Neural cell (in vitro differentiated cells): ENCODE measurements around the gene HSPBAP1. TPM values are rescaled to one million over a fixed set of nuclear protein-coding genes. Genes with fewer than 3 reads are reported as not detected.

ENCODE experiments used
- H2AFZ ChIP-seq: fragments of 200-600, 300-800 bp; sonication (generic), shearing (Covaris generic); 2 replicates; pipeline ENCODE4 v1.6.0; 2014; ENCODE audit warnings: low read depth, mild to moderate bottlenecking, antibody characterized with exemption, low read length, moderate library complexity
- H3F3A ChIP-seq: fragments of 200-600 bp; shearing (Covaris generic); 2 replicates; pipeline ENCODE4 v1.6.1; 2016; ENCODE audit warnings: mild to moderate bottlenecking, moderate library complexity, mixed read lengths, antibody characterized with exemption, low read length; ENCODE audit not compliant: insufficient read depth, poor library complexity, severe bottlenecking
- H3K27ac ChIP-seq: fragments of 200-600, 300-800 bp; sonication (generic), shearing (Covaris generic); 2 replicates; pipeline ENCODE4 v1.5.1; 2014; ENCODE audit warnings: mild to moderate bottlenecking, low read length, moderate library complexity
- H3K27me3 ChIP-seq: fragments of 300-800, 200-600 bp; sonication (generic), shearing (Covaris generic); 2 replicates; pipeline ENCODE4 v1.6.0; 2014; ENCODE audit warnings: mild to moderate bottlenecking, low read depth, low read length, moderate library complexity; ENCODE audit not compliant: insufficient read depth
- H3K36me3 ChIP-seq: fragments of 300-800, 200-600 bp; sonication (generic), shearing (Covaris generic); 2 replicates; pipeline ENCODE4 v1.5.1; 2014; ENCODE audit warnings: mild to moderate bottlenecking, antibody characterized with exemption, low read length, moderate library complexity; ENCODE audit not compliant: insufficient read depth
- H3K4me2 ChIP-seq: fragments of 300-800, 200-600 bp; sonication (generic), shearing (Covaris generic); 2 replicates; pipeline ENCODE4 v1.6.0; 2014; ENCODE audit warnings: mild to moderate bottlenecking, low read length
- H3K4me3 ChIP-seq: fragments of 300-800, 200-600 bp; sonication (generic), shearing (Covaris generic); 2 replicates; pipeline ENCODE4 v1.5.1; 2014; ENCODE audit warnings: mild to moderate bottlenecking, low read length, moderate library complexity
- H3K79me2 ChIP-seq: fragments of 200-600 bp; shearing (Covaris generic); replicated peaks from 2 replicates; pipeline ENCODE4 v1.6.0; 2014; ENCODE audit warnings: mild to moderate bottlenecking, low read length, moderate library complexity; ENCODE audit not compliant: insufficient read depth
- H3K9ac ChIP-seq: fragments of 300-800, 200-600 bp; sonication (generic), shearing (Covaris generic); 2 replicates; pipeline ENCODE4 v1.6.1; 2016; ENCODE audit warnings: mild to moderate bottlenecking, low read length, mixed read lengths
- H3K9me2 ChIP-seq: fragments of 200-600 bp; shearing (Covaris generic); 2 replicates; pipeline ENCODE4 v1.6.1; 2016; ENCODE audit warnings: mild to moderate bottlenecking, low read length, mixed read lengths; ENCODE audit not compliant: insufficient read depth
- H3K9me3 ChIP-seq: fragments of 200-600, 300-800 bp; sonication (generic), shearing (Covaris generic); 2 replicates; pipeline ENCODE4 v1.6.1; 2016; ENCODE audit warnings: mild to moderate bottlenecking, mixed run types, low read length, moderate library complexity, mixed read lengths
- H4K20me1 ChIP-seq: fragments of 200-600 bp; shearing (Covaris generic); 2 replicates; pipeline ENCODE4 v1.6.1; 2016; ENCODE audit warnings: mild to moderate bottlenecking, mixed run types; ENCODE audit not compliant: insufficient read depth
- EP300 ChIP-seq: fragments of 450-650 bp; conservative IDR thresholded peaks from 2 replicates; pipeline ENCODE4 v1.6.1; 2014; ENCODE audit warnings: antibody characterized with exemption, mild to moderate bottlenecking, moderate library complexity; ENCODE audit not compliant: poor library complexity, severe bottlenecking
- EZH2 ChIP-seq: fragments of 200-600, 300-800 bp; shearing (Covaris generic), sonication (generic); IDR thresholded peaks from 2 replicates; pipeline ENCODE4 v1.6.1; 2014; ENCODE audit warnings: antibody characterized with exemption, low read length, borderline replicate concordance, mild to moderate bottlenecking; ENCODE audit not compliant: insufficient read depth, poor library complexity, severe bottlenecking
- MXI1 ChIP-seq: fragments of 450-650 bp; conservative IDR thresholded peaks from 2 replicates; pipeline ENCODE4 v1.6.1; 2014; ENCODE audit warnings: antibody characterized with exemption, mild to moderate bottlenecking; ENCODE audit not compliant: poor library complexity, severe bottlenecking
- POLR2AphosphoS5 ChIP-seq: IDR thresholded peaks from 2 replicates; pipeline ENCODE4 v1.6.1; 2012
- RAD21 ChIP-seq: fragments of 450-650 bp; conservative IDR thresholded peaks from 2 replicates; pipeline ENCODE4 v1.6.1; 2014; ENCODE audit warnings: antibody characterized with exemption, mild to moderate bottlenecking, moderate library complexity
- REST ChIP-seq: IDR thresholded peaks from 2 replicates; pipeline ENCODE4 v1.6.1; 2012; ENCODE audit warnings: borderline replicate concordance
- SMC3 ChIP-seq: fragments of 450-650 bp; conservative IDR thresholded peaks from 2 replicates; pipeline ENCODE4 v1.6.1; 2014; ENCODE audit warnings: antibody characterized with exemption, mild to moderate bottlenecking, moderate library complexity; ENCODE audit not compliant: poor library complexity
- TAF1 ChIP-seq: IDR thresholded peaks from 2 replicates; pipeline ENCODE4 v1.6.1; 2012; ENCODE audit warnings: low read depth
- polyA plus RNA-seq: library from polyadenylated mRNA; depleted of rRNA; stranded (reverse); fragments of >200 nt; gene quantifications from 2 replicates; pipeline ENCODE4 v1.2.3, GENCODE V29; 2014
- TF ChIP-seq, protein P1 (sequence below): fragments of 450-650 bp; IDR thresholded peaks from 2 replicates; pipeline ENCODE4 v1.5.1; 2014; ENCODE audit warnings: antibody characterized with exemption, mild to moderate bottlenecking, moderate library complexity; ENCODE audit not compliant: poor library complexity, severe bottlenecking

HSPBAP1 gene
- polyA plus RNA-seq, 1 donor from 2014 or later, result 8.6 TPM

- Histone ChIP-seq H3K36me3 (no peaks in the 10 kb centered on the region), H3K9me3 (no peaks in the 10 kb centered on the region), H4K20me1 (no peaks in the 10 kb centered on the region), H2AFZ (no peak overlapping the region), H3K79me2 (no peaks in the 10 kb centered on the region), H3F3A (no peaks in the 10 kb centered on the region), H3K9me2 (no peaks in the 10 kb centered on the region), H3K4me2 (no peak overlapping the region), H3K27me3 (no peaks in the 10 kb centered on the region), H3K27ac (no peak overlapping the region), H3K9ac (no peak overlapping the region), H3K4me3 (no peak overlapping the region)
- TF ChIP-seq POLR2AphosphoS5 (no peak), EP300 (no peak), TAF1 (no peak), EZH2 (no peak), MXI1 (no peak), RAD21 (no peak), REST (no peak), SMC3 (no peak)
- TF ChIP-seq, protein P1, sequence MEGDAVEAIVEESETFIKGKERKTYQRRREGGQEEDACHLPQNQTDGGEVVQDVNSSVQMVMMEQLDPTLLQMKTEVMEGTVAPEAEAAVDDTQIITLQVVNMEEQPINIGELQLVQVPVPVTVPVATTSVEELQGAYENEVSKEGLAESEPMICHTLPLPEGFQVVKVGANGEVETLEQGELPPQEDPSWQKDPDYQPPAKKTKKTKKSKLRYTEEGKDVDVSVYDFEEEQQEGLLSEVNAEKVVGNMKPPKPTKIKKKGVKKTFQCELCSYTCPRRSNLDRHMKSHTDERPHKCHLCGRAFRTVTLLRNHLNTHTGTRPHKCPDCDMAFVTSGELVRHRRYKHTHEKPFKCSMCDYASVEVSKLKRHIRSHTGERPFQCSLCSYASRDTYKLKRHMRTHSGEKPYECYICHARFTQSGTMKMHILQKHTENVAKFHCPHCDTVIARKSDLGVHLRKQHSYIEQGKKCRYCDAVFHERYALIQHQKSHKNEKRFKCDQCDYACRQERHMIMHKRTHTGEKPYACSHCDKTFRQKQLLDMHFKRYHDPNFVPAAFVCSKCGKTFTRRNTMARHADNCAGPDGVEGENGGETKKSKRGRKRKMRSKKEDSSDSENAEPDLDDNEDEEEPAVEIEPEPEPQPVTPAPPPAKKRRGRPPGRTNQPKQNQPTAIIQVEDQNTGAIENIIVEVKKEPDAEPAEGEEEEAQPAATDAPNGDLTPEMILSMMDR, result no peak
Observed at GRCh38 chr3:122773944-122774509, 19.6 kb downstream of the HSPBAP1 start.

- no peaks in the 10 kb centered on the region for H3F3A ChIP-seq
- no peaks in the 10 kb centered on the region for H3K36me3 ChIP-seq
- TF ChIP-seq POLR2AphosphoS5 (no peak), TAF1 (no peak), RAD21 (no peak), MXI1 (no peak), EZH2 (no peak), SMC3 (no peak), EP300 (no peak), REST (no peak)
- TF ChIP-seq, protein P1, result no peak
Observed at GRCh38 chr3:122772827-122773226, 20.8 kb downstream of the HSPBAP1 start.

More at GRCh38 chr3:122772827-122773226, 20.8 kb downstream of the HSPBAP1 start:
- Histone ChIP-seq H3K79me2 (no peaks in the 10 kb centered on the region), H2AFZ (no peak overlapping the region), H3K9me2 (no peaks in the 10 kb centered on the region), H3K4me3 (no peak overlapping the region), H3K9me3 (no peaks in the 10 kb centered on the region), H4K20me1 (no peaks in the 10 kb centered on the region), H3K4me2 (no peak overlapping the region), H3K27ac (no peak overlapping the region), H3K27me3 (no peaks in the 10 kb centered on the region), H3K9ac (no peak overlapping the region)
